Sigmoid colon (tissue), 7 donors: ENCODE measurements around the gene ATG7. TPM values are rescaled to one million over a fixed set of nuclear protein-coding genes. Genes with fewer than 3 reads are reported as not detected.
A peak's percentile ranks its signal among the peaks of the same experiment; 100 is the strongest.

Source experiments
- DNase-seq: peaks from one replicate; pipeline ENCODE4 v3.0.0-alpha.2; 2019
- H3K27ac ChIP-seq, 4 donors: fragments of 200-600 bp; sonication (generic); one replicate each; pipeline ENCODE4 v1.5.1; 2016 to 2019; ENCODE audit warnings: mild to moderate bottlenecking in 1 of 4
- H3K27me3 ChIP-seq, 3 donors: fragments of 200-600 bp; sonication (generic); one replicate each; pipeline ENCODE4 v1.5.1; 2019; ENCODE audit warnings: mild to moderate bottlenecking in 1 of 3
- H3K36me3 ChIP-seq, 4 donors: fragments of 200-600 bp; sonication (generic); one replicate each; pipeline ENCODE4 v1.5.1; 2016 to 2019
- H3K4me1 ChIP-seq, 4 donors: fragments of 200-600 bp; sonication (generic); one replicate each; pipeline ENCODE4 v1.5.1; 2017 to 2019
- H3K4me3 ChIP-seq, 4 donors: fragments of 200-600 bp; sonication (generic); one replicate each; pipeline ENCODE4 v1.5.1; 2017 to 2019; ENCODE audit warnings: mild to moderate bottlenecking in 2 of 4, moderate library complexity in 1 of 4
- H3K9me3 ChIP-seq, 4 donors: fragments of 200-600 bp in 3 of 4; sonication (generic) in 3 of 4; one replicate each; pipeline versions ENCODE4 v1.5.1 to v1.6.1; 2013 to 2019
- EP300 ChIP-seq, 4 donors: sonication (generic); formaldehyde crosslinking; IDR thresholded peaks; one replicate each; pipeline ENCODE4 v1.6.1; 2017; ENCODE audit warnings: antibody characterized with exemption in 4 of 4
- POLR2A ChIP-seq, 2 donors: fragments of 450-650 bp; IDR thresholded peaks; one replicate each; pipeline ENCODE4 v1.6.1; 2016; ENCODE audit warnings: antibody characterized with exemption in 2 of 2, mild to moderate bottlenecking in 2 of 2, moderate library complexity in 2 of 2
- POLR2AphosphoS5 ChIP-seq, 4 donors: sonication (generic); formaldehyde crosslinking; IDR thresholded peaks; one replicate each; pipeline ENCODE4 v1.6.1; 2017; ENCODE audit warnings: antibody characterized with exemption in 4 of 4
- WGBS, 2 donors: extraction: QIAGEN DNeasy Blood & Tissue Kit; methylation state at CpG; one replicate each; pipeline ENCODE4 v1.1.7; 2013; 5-methylcytosine and 5-hydroxymethylcytosine counted together
- intact Hi-C: fragments of 100-400 bp; cut with DNase I; formaldehyde crosslinking; loops from one replicate; pipeline ENCODE4 v1.15.1; 2023
- polyA plus RNA-seq, 3 donors: library from polyadenylated mRNA; stranded (reverse); fragments of 200-250 nt; gene quantifications; one replicate each; pipeline ENCODE4 v1.2.3, GENCODE V29; 2013
- total RNA-seq, 4 donors: library from RNA; depleted of rRNA; stranded (reverse); fragments of >200 nt; gene quantifications; one replicate each; pipeline ENCODE4 v1.1.0, GENCODE V29; 2016
- TF ChIP-seq, protein P1 (sequence below), 4 experiments: fragments of 450-650 bp in 3 of 4; fragments of 200-600 bp in 1 of 4; IDR thresholded peaks; one replicate each; pipeline ENCODE4 v1.5.1; 2016 to 2019; ENCODE audit warnings: antibody characterized with exemption in 4 of 4, mild to moderate bottlenecking in 3 of 4, moderate library complexity in 2 of 4
- donor health status: healthy with polysubstance abuse.
- donor health status: Bipolar disorder and iron deficiency.
- donor health status: healthy.

Gene ATG7
- total and polyA plus RNA-seq, 7 donors, result 12.5 to 62.9 (median 34.8) TPM

DNA sequence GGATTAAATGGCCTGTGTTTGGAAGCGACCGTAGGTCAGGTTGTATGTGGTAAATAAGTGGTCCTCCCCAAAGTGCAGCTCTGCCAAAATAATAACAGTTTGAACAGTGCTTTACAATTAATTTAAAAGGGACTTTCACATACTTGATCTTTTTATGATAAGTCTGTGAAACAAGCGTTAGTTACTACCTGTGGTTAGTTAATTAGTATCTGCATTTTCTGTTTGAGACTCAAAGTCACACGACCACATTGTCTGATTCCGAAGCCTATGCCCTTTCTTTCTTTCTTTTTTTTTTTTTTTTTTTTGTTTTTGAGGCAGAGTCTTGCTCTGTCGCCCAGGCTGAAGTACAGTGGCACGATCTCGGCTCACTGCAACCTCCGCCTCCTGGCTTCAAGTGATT lies 45.1 kb downstream of the ATG7 start:
- DNase-seq, result no peak
- Histone ChIP-seq H3K4me3 (no peak overlapping the region), H3K9me3 (no peaks in the 10 kb centered on the region), H3K27ac (no peak overlapping the region), H3K27me3 (no peaks in the 10 kb centered on the region), H3K36me3 (peaks cover 11 to 97% (median 25%) of the 10 kb centered on the region in 4 donors), H3K4me1 (no peaks in the 10 kb centered on the region)
- intact Hi-C loops, result no loop called here
- 80 to 82% methylated on average over 9 of the region's 9 CpGs for WGBS, 2 donors
- TF ChIP-seq POLR2AphosphoS5 (IDR thresholded peaks at IDR 0.05) (no peak), POLR2A (IDR thresholded peaks at IDR 0.05) (no peak), EP300 (IDR thresholded peaks at IDR 0.05) (no peak)
- TF ChIP-seq, protein P1, sequence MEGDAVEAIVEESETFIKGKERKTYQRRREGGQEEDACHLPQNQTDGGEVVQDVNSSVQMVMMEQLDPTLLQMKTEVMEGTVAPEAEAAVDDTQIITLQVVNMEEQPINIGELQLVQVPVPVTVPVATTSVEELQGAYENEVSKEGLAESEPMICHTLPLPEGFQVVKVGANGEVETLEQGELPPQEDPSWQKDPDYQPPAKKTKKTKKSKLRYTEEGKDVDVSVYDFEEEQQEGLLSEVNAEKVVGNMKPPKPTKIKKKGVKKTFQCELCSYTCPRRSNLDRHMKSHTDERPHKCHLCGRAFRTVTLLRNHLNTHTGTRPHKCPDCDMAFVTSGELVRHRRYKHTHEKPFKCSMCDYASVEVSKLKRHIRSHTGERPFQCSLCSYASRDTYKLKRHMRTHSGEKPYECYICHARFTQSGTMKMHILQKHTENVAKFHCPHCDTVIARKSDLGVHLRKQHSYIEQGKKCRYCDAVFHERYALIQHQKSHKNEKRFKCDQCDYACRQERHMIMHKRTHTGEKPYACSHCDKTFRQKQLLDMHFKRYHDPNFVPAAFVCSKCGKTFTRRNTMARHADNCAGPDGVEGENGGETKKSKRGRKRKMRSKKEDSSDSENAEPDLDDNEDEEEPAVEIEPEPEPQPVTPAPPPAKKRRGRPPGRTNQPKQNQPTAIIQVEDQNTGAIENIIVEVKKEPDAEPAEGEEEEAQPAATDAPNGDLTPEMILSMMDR (IDR thresholded peaks at IDR 0.05), result no peak

DNA sequence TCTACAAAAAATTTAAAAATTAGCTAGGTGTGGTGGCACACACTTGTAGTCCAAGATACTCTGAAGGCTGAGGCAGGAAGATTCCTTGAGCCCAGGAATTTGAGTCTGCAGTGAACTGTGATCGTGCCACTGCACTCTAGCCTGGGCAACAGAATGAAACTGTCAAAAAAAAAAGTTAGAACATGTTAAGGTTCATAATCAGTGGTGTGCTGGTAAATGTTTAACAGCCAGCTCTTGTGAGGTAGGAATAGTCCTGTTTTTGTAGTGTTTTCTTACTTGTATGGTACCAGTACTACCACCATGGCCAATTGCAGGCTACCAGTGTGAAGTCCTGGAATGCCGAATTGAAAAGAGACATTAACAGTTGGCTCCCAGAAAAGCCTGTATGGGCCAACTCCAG lies 50.7 kb downstream of the ATG7 start:
- no peak overlapping the region for H3K4me3 ChIP-seq
- no peak for DNase-seq
- H3K36me3 ChIP-seq, result peaks cover 4 to 70% (median 12%) of the 10 kb centered on the region in 4 donors
- H3K4me1 ChIP-seq, result peaks cover 0 to 9% (median 0%) of the 10 kb centered on the region in 4 donors
- no peaks in the 10 kb centered on the region for H3K27me3 ChIP-seq
- H3K9me3 ChIP-seq, result no peaks in the 10 kb centered on the region
- peak overlapping the region in 1 of 4 donors; percentile 24 for H3K27ac ChIP-seq
- 95 to 97% methylated on average over 2 of the region's 2 CpGs for WGBS, 2 donors
- intact Hi-C loops, result no loop called here
- TF ChIP-seq POLR2AphosphoS5 (IDR thresholded peaks at IDR 0.05) (no peak), EP300 (IDR thresholded peaks at IDR 0.05) (no peak), POLR2A (IDR thresholded peaks at IDR 0.05) (no peak)
- TF ChIP-seq, protein P1 (IDR thresholded peaks at IDR 0.05), result no peak

DNA sequence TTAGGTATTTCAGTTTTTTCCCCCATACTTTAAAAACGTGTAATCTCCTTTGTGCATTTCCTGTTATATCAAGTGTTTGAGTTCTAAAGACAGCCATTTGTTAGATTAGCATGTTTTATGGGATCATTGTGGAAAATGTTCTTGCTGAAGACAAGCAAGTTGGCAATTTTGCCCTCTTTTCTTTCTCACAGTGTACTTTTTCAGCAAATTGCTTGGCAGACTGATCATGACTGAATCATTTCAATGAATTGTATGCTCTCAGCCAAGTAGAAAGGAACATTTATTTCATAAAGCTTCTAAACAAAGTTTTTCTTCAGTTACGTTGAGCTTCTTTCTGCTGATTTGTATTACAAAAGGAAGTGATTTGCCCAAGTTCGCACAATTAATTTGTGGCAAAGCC lies 51.6 kb downstream of the ATG7 start:
- no peak for DNase-seq
- H3K36me3 ChIP-seq, result peaks cover 0 to 65% (median 8%) of the 10 kb centered on the region in 4 donors
- no peaks in the 10 kb centered on the region for H3K27me3 ChIP-seq
- intact Hi-C loops, result no loop called here
- no peaks in the 10 kb centered on the region for H3K9me3 ChIP-seq
- H3K4me3 ChIP-seq, result no peak overlapping the region
- WGBS, 2 donors, result 73 to 83% methylated on average over 3 of the region's 3 CpGs
- TF ChIP-seq POLR2AphosphoS5 (IDR thresholded peaks at IDR 0.05), result no peak
- TF ChIP-seq POLR2A (IDR thresholded peaks at IDR 0.05), result no peak
- no peak for TF ChIP-seq EP300 (IDR thresholded peaks at IDR 0.05)
- TF ChIP-seq, protein P1 (IDR thresholded peaks at IDR 0.05), result no peak
- H3K4me1 ChIP-seq, result peaks cover 0 to 9% (median 0%) of the 10 kb centered on the region in 4 donors
- peak overlapping the region in 2 of 4 donors; percentile 24 to 35 for H3K27ac ChIP-seq

- Histone ChIP-seq H3K27ac (no peak overlapping the region), H3K9me3 (no peaks in the 10 kb centered on the region), H3K4me1 (peaks cover 0 to 9% (median 0%) of the 10 kb centered on the region in 4 donors), H3K4me3 (no peak overlapping the region), H3K27me3 (no peaks in the 10 kb centered on the region), H3K36me3 (peaks cover 0 to 53% (median 2%) of the 10 kb centered on the region in 4 donors)
- TF ChIP-seq EP300 (IDR thresholded peaks at IDR 0.05) (no peak), POLR2A (IDR thresholded peaks at IDR 0.05) (no peak), POLR2AphosphoS5 (IDR thresholded peaks at IDR 0.05) (no peak)
- TF ChIP-seq, protein P1 (IDR thresholded peaks at IDR 0.05), result no peak
- 96 to 97% methylated on average over 3 of the region's 3 CpGs for WGBS, 2 donors
- no peak for DNase-seq
- intact Hi-C loops, result no loop called here
These were observed 55.4 kb downstream of the ATG7 start for GRCh38 chr3:11327619-11328018.
